ENCODE measurements around the gene DMBT1. TPM values are rescaled to one million over a fixed set of nuclear protein-coding genes. Genes with fewer than 3 reads are reported as not detected.

DMBT1 gene
- total and polyA plus RNA-seq, 2 donors from 2014 or later: 0.06 TPM; not detected in 1

- DNase-seq (no peak), FAIRE-seq (no peak)
- Histone ChIP-seq H3K4me3 (ENCODE audit: low read length in 3 of 3) (no peak overlapping the region), H3K9me3 (ENCODE audit: control insufficient read depth in 2 of 3, insufficient read depth in 1 of 3, low read length in 3 of 3) (no peaks in the 10 kb centered on the region), H3K36me3 (ENCODE audit: control insufficient read depth in 2 of 3, insufficient read depth in 3 of 3, low read length in 3 of 3) (no peaks in the 10 kb centered on the region), H3K9ac (ENCODE audit: low read length in 3 of 3) (no peak overlapping the region), H3K27me3 (ENCODE audit: control insufficient read depth, insufficient read depth, low read length) (no peaks in the 10 kb centered on the region), H3K4me1 (ENCODE audit: control insufficient read depth in 2 of 3, insufficient read depth in 2 of 3, low read depth in 1 of 3, low read length in 3 of 3) (no peaks in the 10 kb centered on the region), H3K27ac (ENCODE audit: low read depth in 2 of 2, low read length in 2 of 2) (no peak overlapping the region)
- intact Hi-C loops (cut with DNase I): no loop called here
- no peak for TF ChIP-seq CTCF (IDR thresholded peaks at IDR 0.05; ENCODE audit: borderline replicate concordance, extremely low read depth, insufficient read depth)
These were observed 89.3 kb downstream of the DMBT1 start for GRCh38 chr10:122649903-122650302.

GRCh38 chr10:122650331-122650730, 89.8 kb downstream of the DMBT1 start:
- intact Hi-C loops (cut with DNase I): no loop called here
- no peak for DNase-seq
- FAIRE-seq: no peak
- no peaks in the 10 kb centered on the region for H3K9me3 ChIP-seq (ENCODE audit: control insufficient read depth in 2 of 3, insufficient read depth in 1 of 3, low read length in 3 of 3)
- H3K4me1 ChIP-seq (ENCODE audit: control insufficient read depth in 2 of 3, insufficient read depth in 2 of 3, low read depth in 1 of 3, low read length in 3 of 3): no peaks in the 10 kb centered on the region
- no peaks in the 10 kb centered on the region for H3K36me3 ChIP-seq (ENCODE audit: control insufficient read depth in 2 of 3, insufficient read depth in 3 of 3, low read length in 3 of 3)
- H3K9ac ChIP-seq (ENCODE audit: low read length in 3 of 3): no peak overlapping the region
- H3K27me3 ChIP-seq (ENCODE audit: control insufficient read depth, insufficient read depth, low read length): no peaks in the 10 kb centered on the region
- no peak overlapping the region for H3K27ac ChIP-seq (ENCODE audit: low read depth in 2 of 2, low read length in 2 of 2)
- TF ChIP-seq CTCF (IDR thresholded peaks at IDR 0.05; ENCODE audit: borderline replicate concordance, extremely low read depth, insufficient read depth): no peak
- H3K4me3 ChIP-seq (ENCODE audit: low read length in 3 of 3): no peak overlapping the region

GRCh38 chr10:122655524-122656307, 95.2 kb downstream of the DMBT1 start:
- H3K9me3 ChIP-seq (ENCODE audit: control insufficient read depth in 2 of 3, insufficient read depth in 1 of 3, low read length in 3 of 3): no peaks in the 10 kb centered on the region
- no peaks in the 10 kb centered on the region for H3K36me3 ChIP-seq (ENCODE audit: control insufficient read depth in 2 of 3, insufficient read depth in 3 of 3, low read length in 3 of 3)
- no peak overlapping the region for H3K4me3 ChIP-seq (ENCODE audit: low read length in 3 of 3)
- intact Hi-C loops (cut with DNase I): no loop called here
- no peak overlapping the region for H3K27ac ChIP-seq (ENCODE audit: low read depth in 2 of 2, low read length in 2 of 2)
- H3K4me1 ChIP-seq (ENCODE audit: control insufficient read depth in 2 of 3, insufficient read depth in 2 of 3, low read depth in 1 of 3, low read length in 3 of 3): no peaks in the 10 kb centered on the region
- no peak for TF ChIP-seq CTCF (IDR thresholded peaks at IDR 0.05; ENCODE audit: borderline replicate concordance, extremely low read depth, insufficient read depth)
- DNase-seq (peak in 1 of 5 donors; percentile 13), FAIRE-seq (no peak)
- H3K9ac ChIP-seq (ENCODE audit: low read length in 3 of 3): no peak overlapping the region
- no peaks in the 10 kb centered on the region for H3K27me3 ChIP-seq (ENCODE audit: control insufficient read depth, insufficient read depth, low read length)
